NCI-H2171 treated with DMSO at 0.1 percent for 48 hours (cell line): ENCODE measurements around the gene TNK1.
"Not testable (repeated sequence)": the region's sequence is repeated elsewhere in the genome, so short reads cannot be mapped to it uniquely, and the experiment has no call there.

Experiments
- DNase-seq: peaks from one replicate; lab custom pipeline; 2025; lab: John Stamatoyannopoulos, UW

The TNK1 gene

DNA sequence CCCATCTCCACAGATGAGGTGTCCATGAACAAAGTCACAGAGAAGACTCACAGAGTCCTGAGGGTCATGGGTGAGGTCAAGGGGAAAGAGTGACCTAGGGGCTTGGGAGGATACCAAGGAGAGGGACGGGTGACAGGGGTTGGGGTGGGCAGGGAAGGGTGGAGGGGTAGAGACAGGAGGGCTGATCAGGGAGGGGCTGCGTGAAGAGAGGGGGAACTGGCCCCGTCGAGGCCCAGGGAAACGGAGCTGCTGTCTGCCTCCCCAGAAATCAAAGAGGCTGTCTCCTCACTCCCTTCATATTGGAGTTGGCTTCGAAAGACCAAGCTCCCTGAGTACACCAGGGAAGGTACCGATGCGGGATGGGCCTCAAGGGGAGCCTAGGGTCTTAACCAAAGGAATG lies 25.3 kb upstream of the TNK1 start:
- no peak for DNase-seq

DNA sequence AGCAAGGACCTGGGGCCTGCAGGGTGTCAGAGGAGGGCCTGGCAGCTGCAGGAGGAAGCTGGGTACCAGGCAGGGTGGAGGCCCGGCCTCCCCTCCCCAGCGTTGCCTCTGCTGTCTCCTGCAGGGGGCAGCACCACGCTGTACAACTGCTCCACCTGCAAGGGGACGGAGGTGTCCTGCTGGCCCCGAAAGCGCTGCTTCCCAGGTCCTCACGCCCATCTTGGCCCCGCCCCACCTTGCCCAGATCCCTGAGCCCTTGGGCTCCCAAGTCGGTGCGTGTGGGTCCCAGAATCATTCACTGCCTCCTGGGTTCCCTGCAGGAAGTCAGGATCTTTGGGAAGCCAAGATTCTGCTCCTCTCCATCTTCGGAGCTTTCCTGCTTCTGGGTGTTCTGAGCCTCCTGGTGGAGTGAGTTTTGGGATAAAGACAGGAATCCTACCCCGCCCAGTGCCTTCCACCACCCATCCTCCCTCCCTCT lies 24.8 kb upstream of the TNK1 start:
- no peak for DNase-seq

DNA sequence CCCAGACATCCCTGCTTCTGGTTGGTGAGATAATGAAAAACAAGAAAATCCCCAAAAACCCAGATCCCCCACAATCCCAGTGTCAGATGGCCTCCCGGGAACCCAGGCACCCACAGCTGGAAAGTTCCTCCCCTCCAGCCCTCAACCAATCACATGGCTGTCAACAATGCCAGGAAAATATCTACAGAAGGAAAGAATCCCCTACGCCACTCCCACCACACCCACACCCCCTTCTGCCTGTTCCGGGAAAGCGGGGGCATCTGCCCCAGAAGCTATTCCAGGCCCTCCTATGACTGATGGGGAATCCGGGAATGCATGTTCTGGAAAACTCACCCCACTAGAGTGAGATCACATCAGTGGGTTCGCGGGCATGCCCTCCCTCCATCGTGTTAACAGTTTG lies 24.1 kb upstream of the TNK1 start:
- DNase-seq: no peak

DNA sequence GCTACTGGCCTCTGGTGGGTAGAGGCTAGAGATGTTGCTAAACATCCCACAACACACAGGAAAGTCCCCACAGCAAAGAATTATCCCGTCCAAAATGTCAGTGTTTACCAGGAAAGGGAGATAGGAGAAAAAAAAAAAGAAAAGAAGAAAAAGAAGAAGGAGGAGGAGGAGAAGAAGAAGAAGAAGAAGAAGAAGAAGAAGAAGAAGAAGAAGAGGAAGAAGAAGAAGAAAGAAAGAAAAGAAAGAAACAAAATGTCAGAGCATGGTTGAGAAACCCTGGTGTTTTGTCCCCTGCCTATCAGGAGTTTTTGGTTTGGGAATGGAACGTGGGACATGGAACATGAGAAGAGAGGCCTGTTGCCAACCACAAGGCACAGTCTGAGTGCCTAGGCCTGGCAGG lies 23.5 kb upstream of the TNK1 start:
- DNase-seq: no peak

DNA sequence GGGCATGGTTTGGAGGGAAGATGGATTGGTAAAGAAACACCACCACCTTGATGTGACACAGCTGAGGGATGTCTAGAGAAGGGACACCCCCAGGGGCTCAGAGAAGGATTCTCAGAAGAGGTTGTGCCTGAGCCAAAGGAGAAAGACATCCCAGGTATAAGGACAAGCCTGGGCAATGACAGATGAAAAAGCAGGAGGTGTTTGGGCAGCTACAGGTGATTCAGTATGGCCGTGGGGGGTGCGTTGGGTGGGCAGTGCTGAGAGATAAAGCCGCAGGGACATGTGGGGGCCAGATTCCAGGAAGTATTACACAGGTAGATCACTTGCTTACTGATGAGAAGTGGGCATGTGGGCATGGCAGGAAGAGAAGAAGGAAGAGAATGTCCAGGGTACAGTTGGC lies 19.0 kb upstream of the TNK1 start:
- no peak for DNase-seq

DNA sequence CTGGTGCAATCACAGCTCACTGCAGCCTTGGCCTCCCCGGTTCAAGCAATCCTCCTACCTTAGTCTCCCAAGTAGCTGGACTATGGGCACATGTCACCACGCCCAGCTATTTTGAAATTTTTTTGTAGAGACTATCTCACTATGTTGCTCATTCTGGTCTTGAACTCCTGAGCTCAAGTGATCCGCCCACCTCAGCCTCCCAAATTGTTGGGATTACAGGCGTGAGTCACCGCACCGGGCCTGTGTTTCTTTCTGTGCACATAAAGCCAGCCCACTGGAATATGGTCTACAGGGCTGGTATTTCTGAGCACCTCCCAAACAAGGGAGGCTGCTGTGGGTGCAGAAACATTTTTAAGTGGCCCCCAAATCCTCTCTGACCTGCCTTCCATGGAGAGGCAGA lies 17.6 kb upstream of the TNK1 start:
- no peak for DNase-seq

DNA sequence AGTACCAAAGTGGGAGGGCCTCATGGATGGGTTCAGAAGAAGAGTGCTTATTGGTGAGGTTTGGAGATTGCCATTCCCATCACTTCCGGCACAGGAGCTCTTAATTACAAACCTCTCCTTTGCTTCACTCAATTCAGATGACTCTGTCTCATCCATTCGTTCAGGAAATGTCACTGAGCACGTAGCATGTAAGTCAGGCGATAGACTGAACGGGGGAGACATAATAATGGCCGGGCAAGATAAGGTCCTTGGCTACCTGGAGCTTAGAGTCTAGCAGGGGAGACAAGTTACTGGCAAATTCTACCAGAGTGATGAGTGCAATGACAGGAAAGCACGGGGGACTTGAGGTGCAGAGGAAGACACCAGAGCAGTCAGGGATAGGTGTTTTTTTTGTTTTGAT lies 14.9 kb upstream of the TNK1 start:
- not testable (repeated sequence) for DNase-seq

DNA sequence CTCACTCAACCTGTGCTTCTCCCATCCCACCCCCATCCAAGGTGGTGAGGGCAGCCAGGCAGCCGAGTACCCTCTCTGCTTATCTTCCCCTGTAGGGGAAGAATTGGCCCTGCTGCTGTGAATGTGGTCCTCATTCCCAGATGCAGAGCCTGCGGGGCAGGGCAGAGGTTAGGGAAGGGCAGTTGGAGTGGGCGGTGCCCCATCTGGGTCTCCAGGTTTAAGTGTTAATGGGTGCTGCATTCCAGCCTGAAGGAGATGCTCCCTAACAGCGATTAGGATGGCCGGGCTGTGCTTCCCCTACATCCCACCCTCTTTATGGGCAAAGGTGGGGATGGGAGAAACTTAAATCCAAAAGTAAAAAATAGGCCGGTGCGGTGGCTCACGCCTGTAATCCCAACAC lies 13.8 kb upstream of the TNK1 start:
- no peak for DNase-seq

DNA sequence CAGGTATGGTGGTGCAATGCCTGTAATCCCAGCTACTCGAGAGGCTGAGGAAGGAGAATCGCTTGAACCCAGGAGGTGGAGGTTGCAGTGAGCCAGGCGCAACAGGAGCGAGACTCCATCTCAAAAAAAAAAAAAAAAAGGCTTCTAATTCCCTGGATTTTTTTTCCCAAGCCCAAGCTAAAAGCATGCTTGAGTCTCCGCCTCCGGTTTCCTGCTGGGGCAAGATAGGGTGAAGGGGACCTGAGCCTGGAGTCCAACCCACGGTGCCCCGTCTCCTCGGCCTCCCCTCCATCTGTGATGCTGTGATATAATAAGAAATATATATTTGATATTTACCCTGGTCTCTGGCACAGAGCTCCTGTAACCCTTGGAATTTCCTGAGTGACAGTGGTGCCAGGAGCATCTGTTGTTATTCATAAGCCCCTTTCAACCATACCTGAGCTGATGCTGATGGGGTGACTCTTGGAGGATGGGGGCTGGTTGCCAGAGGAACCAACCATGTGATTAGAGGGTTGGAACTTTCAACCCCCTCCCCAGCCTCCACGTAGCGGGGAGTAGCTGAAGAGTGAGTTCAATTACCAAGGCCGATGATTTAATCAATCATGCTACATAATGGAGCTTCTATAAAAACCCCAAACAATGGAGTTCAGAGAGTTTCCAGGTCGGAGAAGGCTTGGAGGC lies 12.8 kb upstream of the TNK1 start:
- DNase-seq: no peak

DNA sequence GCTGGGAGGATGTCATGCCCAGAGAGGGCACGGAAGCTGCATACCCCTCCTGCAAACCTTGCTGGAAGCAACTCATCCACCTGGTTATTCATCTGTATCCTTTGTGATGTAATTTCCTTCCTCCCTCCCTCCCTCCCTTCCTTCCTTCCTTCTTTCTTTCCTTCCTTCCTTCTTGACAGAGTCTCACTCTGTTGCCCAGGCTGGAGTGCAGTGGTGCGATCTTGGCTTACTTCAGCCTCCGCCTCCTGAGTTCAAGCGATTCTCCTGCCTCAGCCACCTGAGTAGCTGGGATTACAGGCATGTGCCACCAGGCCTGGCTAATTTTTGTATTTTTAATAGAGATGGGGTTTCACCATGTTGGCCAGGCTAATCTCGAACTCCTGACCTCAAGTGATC lies 12.3 kb upstream of the TNK1 start:
- DNase-seq: not testable (repeated sequence)

DNA sequence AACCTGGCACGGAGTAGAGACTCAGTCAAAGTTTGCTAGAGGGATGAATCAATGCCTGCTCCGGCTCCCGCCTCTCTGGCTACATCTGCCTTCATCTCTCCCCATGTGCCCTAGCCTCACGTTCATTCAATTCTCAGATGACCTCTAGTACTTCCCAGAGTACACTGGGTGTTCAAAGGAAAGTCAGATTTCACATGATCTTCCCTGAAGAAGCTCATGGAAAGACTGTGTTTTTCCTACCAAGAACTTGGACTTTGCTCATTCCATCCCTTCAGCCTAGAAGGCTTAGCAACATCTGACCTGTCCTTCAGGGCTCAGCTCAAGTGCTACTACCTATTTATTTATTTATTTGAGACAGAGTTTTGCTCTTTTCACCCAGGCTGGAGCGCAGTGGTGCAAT lies 11.1 kb upstream of the TNK1 start:
- DNase-seq: no peak

DNA sequence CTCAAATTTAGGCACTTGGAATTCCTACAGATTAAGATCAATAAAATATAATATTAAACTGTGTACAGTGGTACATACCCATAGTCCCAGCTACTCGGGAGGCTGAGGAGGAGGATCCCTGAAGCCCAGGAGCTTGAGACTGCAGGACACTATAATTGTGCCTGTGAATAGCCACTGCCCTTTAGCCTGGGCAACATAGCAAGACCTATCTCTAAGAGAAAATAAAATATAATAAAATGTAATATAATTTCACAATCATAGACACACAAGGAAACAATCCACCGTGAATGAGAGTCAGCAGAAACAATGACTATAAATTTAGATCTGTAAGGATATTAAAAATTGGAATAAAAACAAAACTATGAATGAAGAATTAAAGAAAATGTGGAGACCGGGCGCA lies 10.0 kb upstream of the TNK1 start:
- no peak for DNase-seq

DNA sequence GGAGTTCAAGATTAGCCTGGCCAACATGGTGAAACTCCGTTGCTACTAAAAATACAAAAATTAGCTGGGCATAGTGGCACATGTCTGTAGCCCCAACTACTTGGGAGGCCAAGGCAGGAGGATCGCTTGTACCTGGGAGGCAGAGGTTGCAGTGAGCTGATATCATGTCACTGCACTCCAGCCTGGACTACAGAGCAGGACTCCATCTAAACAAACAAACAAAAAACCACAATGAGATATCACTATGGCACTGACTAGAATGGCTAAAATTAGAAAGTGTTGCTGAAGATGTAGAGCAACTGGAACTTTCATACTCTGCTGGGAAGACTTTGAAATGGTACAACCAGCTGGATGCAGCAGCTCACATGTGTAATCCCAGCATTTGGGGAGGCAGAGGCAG lies 6.5 kb upstream of the TNK1 start:
- DNase-seq: no peak

DNA sequence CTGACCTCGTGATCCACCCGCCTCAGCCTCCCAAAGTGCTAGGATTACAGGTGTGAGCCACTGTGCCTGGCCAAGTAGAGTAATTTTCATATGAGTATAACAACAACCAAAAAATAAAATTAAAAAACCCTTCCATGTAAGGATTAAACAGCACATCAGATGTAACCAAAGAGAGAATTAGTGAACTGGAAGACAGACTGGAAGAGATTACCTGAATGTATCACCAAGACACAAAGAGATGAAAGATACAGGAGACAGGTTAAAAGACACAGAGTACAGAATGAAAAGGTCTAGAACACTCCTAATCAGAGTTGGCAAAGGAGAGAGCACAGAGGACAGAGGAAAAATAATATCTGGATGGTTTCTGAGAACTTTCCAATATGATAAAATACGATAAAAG lies 1.8 kb upstream of the TNK1 start:
- no peak for DNase-seq

DNA sequence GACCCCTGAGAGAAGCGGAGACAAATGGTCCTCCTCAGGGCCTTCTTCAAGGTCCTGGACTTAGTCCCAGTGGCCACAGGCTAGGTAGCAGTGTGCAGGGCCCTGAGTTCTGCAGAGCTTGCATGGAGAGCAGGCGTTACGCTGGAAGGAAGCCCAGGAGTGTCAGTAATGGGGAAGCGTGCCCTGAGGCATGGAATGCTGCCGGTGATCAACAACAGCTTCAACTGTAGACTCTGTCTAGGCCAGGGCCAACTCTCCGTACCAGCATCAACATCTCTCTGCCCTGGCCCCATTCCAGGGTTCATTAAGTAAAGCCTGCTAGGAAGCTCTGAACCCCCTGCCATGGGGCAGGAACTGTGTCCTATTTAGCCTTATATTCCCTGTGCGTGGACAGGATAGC lies 568 bp upstream of the TNK1 start:
- no peak for DNase-seq

DNA sequence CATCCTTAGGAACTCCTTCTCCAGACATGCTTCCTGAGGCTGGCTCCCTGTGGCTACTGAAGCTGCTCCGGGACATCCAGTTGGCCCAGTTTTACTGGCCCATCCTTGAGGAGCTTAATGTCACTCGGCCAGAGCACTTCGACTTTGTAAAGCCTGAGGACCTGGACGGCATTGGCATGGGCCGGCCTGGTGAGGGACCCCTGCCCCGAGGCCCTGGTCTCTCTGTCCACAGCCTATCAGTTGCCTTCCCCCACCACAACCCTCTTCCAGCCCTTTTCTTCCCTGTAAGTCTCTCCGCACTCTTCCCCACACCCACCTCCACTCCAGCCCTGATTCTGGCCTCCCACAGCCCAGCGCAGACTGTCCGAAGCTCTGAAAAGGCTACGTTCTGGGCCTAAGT lies 2.0 kb downstream of the TNK1 start:
- no peak for DNase-seq

DNA sequence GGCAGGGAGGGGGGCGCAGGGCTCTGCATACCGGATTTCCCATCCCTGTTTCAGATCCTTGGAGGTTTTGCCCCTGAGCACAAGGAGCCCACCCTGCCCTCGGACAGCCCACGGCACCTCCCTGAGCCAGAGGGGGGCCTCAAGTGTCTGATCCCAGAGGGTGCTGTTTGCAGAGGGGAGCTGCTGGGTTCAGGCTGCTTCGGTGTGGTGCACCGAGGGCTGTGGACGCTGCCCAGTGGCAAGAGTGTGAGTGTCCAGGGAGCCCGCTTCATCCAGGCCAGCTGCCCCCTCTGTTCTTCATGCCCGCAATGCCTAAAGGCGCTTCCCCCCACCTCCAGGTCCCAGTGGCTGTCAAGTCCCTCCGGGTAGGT lies 2.5 kb downstream of the TNK1 start:
- DNase-seq: no peak

DNA sequence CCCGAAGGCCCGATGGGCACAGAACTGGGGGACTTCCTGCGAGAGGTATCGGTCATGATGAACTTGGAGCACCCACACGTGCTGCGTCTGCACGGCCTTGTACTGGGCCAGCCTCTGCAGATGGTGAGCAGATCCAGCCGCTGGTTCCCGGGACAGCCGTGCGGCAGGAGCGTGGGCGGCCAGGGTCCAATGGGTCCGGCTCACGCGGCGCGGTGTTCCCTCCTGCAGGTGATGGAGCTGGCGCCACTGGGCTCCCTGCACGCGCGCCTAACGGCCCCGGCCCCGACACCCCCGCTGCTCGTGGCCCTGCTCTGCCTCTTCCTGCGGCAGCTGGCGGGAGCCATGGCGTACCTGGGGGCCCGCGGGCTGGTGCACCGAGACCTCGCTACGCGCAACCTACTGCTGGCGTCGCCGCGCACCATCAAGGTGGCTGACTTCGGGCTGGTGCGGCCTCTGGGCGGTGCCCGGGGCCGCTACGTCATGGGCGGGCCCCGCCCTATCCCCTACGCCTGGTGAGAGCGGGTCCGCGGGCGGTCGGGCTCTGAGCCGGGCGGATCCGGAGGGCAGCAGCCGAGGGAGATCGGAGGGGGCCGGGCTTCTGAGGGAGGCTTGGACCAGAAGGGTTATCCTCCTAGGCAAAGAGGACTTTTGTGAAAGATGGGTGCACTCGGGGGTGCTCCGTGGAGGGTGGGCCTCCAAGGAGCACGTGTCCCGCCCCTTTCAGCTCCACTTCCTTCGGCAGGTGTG lies 3.0 kb downstream of the TNK1 start:
- no peak for DNase-seq

DNA sequence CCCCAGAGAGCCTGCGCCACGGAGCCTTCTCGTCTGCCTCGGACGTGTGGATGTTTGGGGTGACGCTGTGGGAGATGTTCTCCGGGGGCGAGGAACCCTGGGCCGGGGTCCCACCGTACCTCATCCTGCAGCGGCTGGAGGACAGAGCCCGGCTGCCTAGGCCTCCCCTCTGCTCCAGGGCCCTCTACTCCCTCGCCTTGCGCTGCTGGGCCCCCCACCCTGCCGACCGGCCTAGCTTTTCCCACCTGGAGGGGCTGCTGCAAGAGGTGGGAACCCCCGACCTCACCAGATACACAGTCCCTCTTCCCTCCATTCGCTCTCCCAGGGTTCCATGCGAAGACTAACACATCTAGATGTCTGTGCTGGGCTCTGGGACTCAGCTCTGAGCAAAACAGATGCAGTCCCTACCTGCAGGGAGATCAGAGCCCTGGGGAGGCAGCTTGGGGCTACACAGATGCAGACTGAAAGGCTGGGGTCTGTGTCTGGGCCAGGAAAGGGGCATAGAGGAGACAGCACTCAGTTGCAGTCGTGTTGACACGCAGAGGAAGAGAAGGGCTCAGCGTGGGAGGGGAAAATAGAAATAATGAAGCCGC lies 3.7 kb downstream of the TNK1 start:
- no peak for DNase-seq

DNA sequence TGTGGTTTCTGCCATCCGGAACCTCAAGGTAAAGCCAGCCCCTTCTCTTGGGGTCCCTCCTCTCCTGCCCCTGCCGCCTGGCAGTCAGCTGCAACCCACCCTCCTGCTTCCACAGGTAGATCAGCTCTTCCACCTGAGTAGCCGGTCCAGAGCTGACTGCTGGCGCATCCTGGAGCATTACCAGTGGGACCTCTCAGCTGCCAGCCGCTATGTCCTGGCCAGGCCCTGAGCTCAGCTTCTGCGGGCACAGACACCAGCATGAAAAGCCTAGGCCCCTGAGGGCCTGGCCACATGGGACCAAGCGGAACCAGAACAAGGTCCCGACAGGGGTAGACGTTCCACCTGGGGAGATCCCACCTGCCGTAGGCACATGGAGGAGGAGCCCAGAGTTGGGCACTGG lies 8.0 kb downstream of the TNK1 start:
- no peak for DNase-seq

DNA sequence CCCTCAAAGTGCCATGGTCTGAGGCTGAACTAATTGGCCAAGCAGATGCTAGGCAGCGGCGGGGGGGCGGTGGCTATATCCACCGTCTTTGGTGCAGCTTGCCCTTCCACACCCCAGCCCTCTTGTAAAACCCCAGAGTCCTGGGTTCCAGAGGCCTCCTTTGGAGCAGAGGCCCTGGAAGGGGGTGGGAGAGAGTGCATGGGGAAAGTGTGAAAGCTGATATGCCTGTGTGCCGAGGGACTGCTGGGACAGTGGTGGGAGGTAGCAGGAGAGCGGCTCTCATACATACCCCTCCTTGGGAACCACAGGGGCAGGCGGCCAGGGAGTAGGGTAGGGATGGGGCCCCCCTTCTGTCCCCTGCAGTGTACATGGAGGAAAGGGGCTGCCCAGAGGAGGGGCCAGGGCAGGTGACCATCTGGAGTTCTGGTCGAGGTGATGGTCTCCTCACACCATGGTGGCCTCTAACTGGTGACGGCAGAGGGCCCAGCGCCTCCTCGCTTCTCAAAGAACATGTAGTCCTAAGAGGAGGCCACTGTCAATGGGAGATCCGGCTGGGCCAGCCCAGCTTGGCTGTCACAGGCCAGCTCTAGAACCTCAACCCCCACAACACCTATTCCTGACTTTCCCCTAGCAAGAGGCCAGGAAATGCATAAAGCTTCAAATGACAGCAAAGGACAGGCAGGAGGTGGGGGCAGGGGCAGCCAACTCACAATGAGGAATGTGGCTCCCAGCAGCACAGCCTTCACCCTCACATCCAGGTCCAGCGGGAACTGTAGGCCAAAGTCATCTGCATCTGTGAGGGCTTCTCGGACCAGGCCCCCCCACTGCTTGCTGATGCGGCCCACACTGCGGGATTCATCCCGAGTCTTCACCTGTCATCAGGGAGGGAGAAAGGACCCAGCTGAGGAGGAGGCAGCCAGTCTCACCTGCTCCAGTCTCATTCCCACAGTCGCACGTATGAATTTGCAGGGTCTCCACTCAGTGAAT lies 9.3 kb downstream of the TNK1 start:
- no peak for DNase-seq

DNA sequence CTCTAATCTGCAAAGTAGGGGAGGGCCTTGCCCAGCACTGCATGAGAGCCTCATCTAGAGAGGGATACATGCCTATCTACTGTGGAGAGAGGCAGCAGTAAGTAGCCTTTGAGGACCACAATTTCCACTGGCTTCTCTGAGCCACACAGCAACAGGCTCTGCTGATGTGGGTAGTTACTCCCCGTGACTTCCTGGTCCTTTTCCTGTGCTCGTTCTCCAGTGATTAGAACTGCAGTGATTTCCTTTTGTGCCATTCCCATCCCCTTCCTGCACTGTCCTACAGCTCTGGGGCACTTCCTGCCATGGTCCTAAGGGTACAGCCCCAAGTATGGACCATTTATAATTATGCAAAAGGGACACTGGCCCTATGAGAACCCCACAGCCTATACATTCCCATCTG lies 10.4 kb downstream of the TNK1 start:
- no peak for DNase-seq
